ENCODE measurements around the gene COQ9. TPM values are rescaled to one million over a fixed set of nuclear protein-coding genes. Genes with fewer than 3 reads are reported as not detected.

Gene COQ9
- total RNA-seq, 4 donors from 2014 or later = 113 to 154 (median 148) TPM

DNA sequence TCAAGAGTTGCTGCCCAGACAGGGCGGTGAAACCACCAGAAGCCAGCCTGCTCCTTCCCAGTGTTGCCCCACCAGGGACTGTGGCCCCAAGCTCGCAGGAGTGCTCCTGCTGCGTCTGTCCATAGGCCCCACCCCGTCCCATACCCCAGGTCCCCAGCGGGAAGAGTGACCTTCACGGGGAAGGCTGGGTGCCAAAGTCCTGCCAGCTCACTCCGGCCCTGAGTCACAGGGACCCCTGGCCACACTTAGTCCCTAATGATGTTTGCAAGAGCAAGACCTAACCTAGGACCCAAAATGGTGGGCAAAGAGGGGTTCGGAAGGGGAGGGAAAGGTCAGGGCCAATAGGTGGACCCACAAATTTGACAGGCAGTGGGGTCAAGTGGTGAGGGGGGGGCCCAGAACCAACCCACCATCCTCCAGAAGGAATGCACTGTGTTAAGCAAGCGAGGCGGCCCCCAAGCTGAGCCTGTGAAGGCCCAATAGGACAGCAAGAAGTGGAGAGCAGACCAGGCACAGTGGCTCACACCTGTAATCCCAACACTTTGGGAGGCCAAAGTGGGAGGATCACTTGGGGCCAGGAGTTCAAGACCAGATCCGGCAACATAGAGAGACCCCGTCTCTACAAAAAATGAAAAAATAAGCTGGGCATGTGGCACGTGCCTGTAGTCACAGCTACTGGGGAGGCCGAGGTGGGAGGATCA, 35.7 kb downstream of the COQ9 start:
- no peak overlapping the region for H3K27ac ChIP-seq

GRCh38 chr16:57483725-57484514, 36.6 kb downstream of the COQ9 start:
- peaks cover 8 to 43% (median 41%) of the 10 kb centered on the region in 4 donors for H3K4me1 ChIP-seq
- intact Hi-C loops (cut with DNase I; ENCODE audit: low total_unique reads) (no loop called here), in situ Hi-C loops (cut with MboI; ENCODE audit: low pct_ligation_motif_present in 1 of 4, low pct_unique_long_range_greater_than_20kb in 1 of 4, low sequenced_read_pairs in 3 of 4) (no loop called here)
- 83% methylated on average over 19 of the region's 19 CpGs; no CpG with 5 or more reads in 1 of the 2 donors for WGBS, 2 donors (ENCODE audit: low coverage in 1 of 2)
- no peaks in the 10 kb centered on the region for H3K27me3 ChIP-seq
- no peak overlapping the region for H3K27ac ChIP-seq
- no peak overlapping the region for H3K4me3 ChIP-seq
- no peaks in the 10 kb centered on the region for H3K36me3 ChIP-seq
- DNase-seq = no peak
- TF ChIP-seq CTCF (IDR thresholded peaks at IDR 0.05) (no peak), POLR2A (IDR thresholded peaks at IDR 0.05) (no peak), POLR2AphosphoS5 (IDR thresholded peaks at IDR 0.05) (no peak), EP300 (IDR thresholded peaks at IDR 0.05; ENCODE audit: low read depth) (no peak)
- no peaks in the 10 kb centered on the region for H3K9me3 ChIP-seq

More for the DNA sequence above, 35.7 kb downstream of the COQ9 start:
- no peaks in the 10 kb centered on the region for H3K27me3 ChIP-seq
- WGBS, 2 donors (ENCODE audit: low coverage in 1 of 2) = 90 to 91% methylated on average over 4 to 13 of the region's 14 CpGs
- no peak for DNase-seq
- no peaks in the 10 kb centered on the region for H3K36me3 ChIP-seq
- intact Hi-C loops (cut with DNase I; ENCODE audit: low total_unique reads) = no loop called here
- TF ChIP-seq POLR2AphosphoS5 (IDR thresholded peaks at IDR 0.05) (no peak), CTCF (IDR thresholded peaks at IDR 0.05) (no peak), EP300 (IDR thresholded peaks at IDR 0.05; ENCODE audit: low read depth) (no peak), POLR2A (IDR thresholded peaks at IDR 0.05) (no peak)
- in situ Hi-C loops (cut with MboI; ENCODE audit: low pct_ligation_motif_present in 1 of 4, low pct_unique_long_range_greater_than_20kb in 1 of 4, low sequenced_read_pairs in 3 of 4) = no loop called here
- no peaks in the 10 kb centered on the region for H3K9me3 ChIP-seq
- H3K4me1 ChIP-seq = peaks cover 14 to 50% (median 45%) of the 10 kb centered on the region in 4 donors
- H3K4me3 ChIP-seq = no peak overlapping the region

DNA sequence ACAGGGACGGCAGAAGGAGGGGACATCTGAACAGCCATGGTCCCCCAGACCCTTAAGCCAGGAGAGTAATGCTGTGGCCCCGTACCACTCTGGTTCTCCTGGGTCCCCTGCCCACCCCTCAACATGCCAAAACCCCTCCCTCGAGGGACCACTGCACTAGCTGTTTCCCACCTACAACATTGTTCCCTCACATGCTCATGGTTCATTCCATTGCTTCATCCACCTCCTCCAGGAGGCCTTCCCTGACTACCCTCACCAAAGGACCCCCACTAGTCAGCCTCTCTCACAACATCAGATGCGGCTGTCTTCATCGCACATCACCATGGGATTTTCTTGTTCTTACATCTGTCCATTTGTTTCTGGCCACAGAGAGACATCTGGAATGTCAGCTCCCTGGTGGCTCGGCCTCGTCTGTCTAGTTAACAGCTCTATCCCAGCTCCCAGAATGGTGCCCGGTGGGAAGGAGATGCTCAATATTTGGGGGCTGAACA, 37.3 kb downstream of the COQ9 start:
- intact Hi-C loops (cut with DNase I; ENCODE audit: low total_unique reads) = no loop called here
- in situ Hi-C loops (cut with MboI; ENCODE audit: low pct_ligation_motif_present in 1 of 4, low pct_unique_long_range_greater_than_20kb in 1 of 4, low sequenced_read_pairs in 3 of 4) = no loop called here
- Histone ChIP-seq H3K36me3 (no peaks in the 10 kb centered on the region), H3K27me3 (no peaks in the 10 kb centered on the region), H3K4me3 (no peak overlapping the region), H3K4me1 (peaks cover 8 to 38% (median 35%) of the 10 kb centered on the region in 4 donors), H3K9me3 (no peaks in the 10 kb centered on the region), H3K27ac (peak overlapping the region in 2 of 4 donors; percentile 80 to 85)
- TF ChIP-seq POLR2AphosphoS5 (IDR thresholded peaks at IDR 0.05) (no peak), EP300 (IDR thresholded peaks at IDR 0.05; ENCODE audit: low read depth) (no peak), POLR2A (IDR thresholded peaks at IDR 0.05) (no peak), CTCF (IDR thresholded peaks at IDR 0.05) (no peak)
- no peak for DNase-seq
- WGBS, 2 donors (ENCODE audit: low coverage in 1 of 2) = 91% methylated on average over 8 of the region's 8 CpGs; no CpG with 5 or more reads in 1 of the 2 donors

Data from transverse colon (tissue), 4 donors.